Effector memory CD4-positive, alpha-beta T cell (primary cell): Measurements from ENCODE around the gene CPA3.

Experiments
- DNase-seq, 3 donors: peaks; one replicate each; pipeline ENCODE4 v3.0.0-alpha.2; 2020
- H3K27ac ChIP-seq: 2 replicates; pipeline ENCODE4 v1.7.0; 2013; ENCODE audit warnings: mild to moderate bottlenecking, low read length, moderate library complexity; ENCODE audit not compliant: insufficient read depth, poor library complexity, severe bottlenecking
- H3K27me3 ChIP-seq: replicated peaks from 2 replicates; pipeline ENCODE4 v1.7.0; 2013; ENCODE audit warnings: mild to moderate bottlenecking, low read length; ENCODE audit not compliant: insufficient read depth, control insufficient read depth, poor library complexity, severe bottlenecking
- H3K36me3 ChIP-seq: 2 replicates; pipeline ENCODE4 v1.7.0; 2013; ENCODE audit warnings: mild to moderate bottlenecking, low read length, moderate library complexity; ENCODE audit not compliant: control insufficient read depth, insufficient read depth
- H3K4me1 ChIP-seq: 2 replicates; pipeline ENCODE4 v1.7.0; 2013; ENCODE audit warnings: low read length, mild to moderate bottlenecking; ENCODE audit not compliant: control insufficient read depth, insufficient read depth, poor library complexity, severe bottlenecking
- H3K4me3 ChIP-seq: 2 replicates; pipeline ENCODE4 v1.7.0; 2013; ENCODE audit warnings: low read length, low read depth, mild to moderate bottlenecking; ENCODE audit not compliant: insufficient read depth, poor library complexity, severe bottlenecking
- H3K9me3 ChIP-seq: 2 replicates; pipeline ENCODE4 v1.7.0; 2013; ENCODE audit warnings: mild to moderate bottlenecking, low read length, moderate library complexity; ENCODE audit not compliant: control insufficient read depth

CPA3 gene

GRCh38 chr3:148880681-148881080 is 15.6 kb downstream of the CPA3 start:
- Histone ChIP-seq H3K4me1 (no peaks in the 10 kb centered on the region), H3K4me3 (no peak overlapping the region), H3K27me3 (no peaks in the 10 kb centered on the region), H3K36me3 (no peaks in the 10 kb centered on the region), H3K9me3 (no peaks in the 10 kb centered on the region), H3K27ac (no peak overlapping the region)
- no peak for DNase-seq

DNA sequence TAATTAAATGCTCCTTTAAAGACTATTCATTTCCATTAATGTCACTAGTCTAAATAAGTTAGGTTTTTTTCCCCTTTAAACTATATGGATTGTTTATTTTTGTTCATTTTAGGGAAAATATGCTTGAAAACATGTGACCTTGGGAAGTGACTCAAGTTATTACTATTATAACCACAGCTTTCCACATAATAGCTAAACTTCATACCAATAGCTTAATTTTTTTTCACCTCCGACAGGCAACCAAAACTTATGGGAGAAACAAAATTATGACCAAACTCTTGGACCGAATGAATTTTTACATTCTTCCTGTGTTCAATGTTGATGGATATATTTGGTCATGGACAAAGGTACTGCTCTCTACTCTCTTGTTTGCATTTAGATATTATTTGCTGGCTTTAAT is 16.2 kb downstream of the CPA3 start:
- H3K27ac ChIP-seq = no peak overlapping the region
- DNase-seq = no peak
- H3K9me3 ChIP-seq = no peaks in the 10 kb centered on the region
- no peak overlapping the region for H3K4me3 ChIP-seq
- peaks cover 3% of the 10 kb centered on the region for H3K27me3 ChIP-seq
- no peaks in the 10 kb centered on the region for H3K36me3 ChIP-seq
- no peaks in the 10 kb centered on the region for H3K4me1 ChIP-seq

DNA sequence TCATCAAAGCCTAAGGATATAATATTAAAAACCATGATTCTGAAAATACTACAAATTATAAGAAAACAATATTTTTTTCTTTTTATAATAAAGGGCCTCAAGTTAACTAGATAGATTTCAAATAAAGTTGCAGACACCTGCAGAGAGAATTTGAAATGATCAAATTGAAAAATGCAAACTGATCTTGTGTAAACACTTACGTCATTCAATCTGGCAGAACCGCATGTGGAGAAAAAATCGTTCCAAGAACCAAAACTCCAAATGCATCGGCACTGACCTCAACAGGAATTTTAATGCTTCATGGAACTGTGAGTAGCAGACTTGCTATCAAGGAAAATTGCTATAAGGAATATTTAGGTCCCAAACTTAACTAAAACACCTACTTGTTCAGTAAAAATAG is 17.2 kb downstream of the CPA3 start:
- Histone ChIP-seq H3K36me3 (no peaks in the 10 kb centered on the region), H3K4me1 (no peaks in the 10 kb centered on the region), H3K27me3 (peaks cover 3% of the 10 kb centered on the region), H3K4me3 (no peak overlapping the region), H3K27ac (no peak overlapping the region), H3K9me3 (no peaks in the 10 kb centered on the region)
- DNase-seq = no peak

DNA sequence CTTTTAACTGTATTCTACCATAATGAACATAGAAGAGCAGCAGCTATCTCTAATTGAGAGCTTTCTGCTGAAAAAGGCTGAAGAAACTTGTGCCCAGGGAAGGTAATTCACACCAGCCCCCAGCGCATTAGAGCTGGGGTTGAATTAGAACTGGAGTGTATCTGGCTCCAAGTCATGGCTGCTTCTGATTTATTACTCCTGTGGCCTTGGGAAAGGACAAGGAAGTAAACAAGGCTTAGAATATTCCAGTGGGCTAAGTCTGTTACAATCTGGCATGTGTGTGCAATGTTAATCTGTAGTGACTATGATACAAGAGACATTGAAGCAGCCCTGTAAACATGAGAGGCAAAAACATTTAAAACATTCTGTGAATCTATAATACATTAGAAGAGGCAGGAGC is 18.1 kb downstream of the CPA3 start:
- Histone ChIP-seq H3K4me3 (no peak overlapping the region), H3K27ac (no peak overlapping the region), H3K4me1 (no peaks in the 10 kb centered on the region), H3K36me3 (no peaks in the 10 kb centered on the region), H3K9me3 (no peaks in the 10 kb centered on the region), H3K27me3 (peaks cover 3% of the 10 kb centered on the region)
- no peak for DNase-seq

DNA sequence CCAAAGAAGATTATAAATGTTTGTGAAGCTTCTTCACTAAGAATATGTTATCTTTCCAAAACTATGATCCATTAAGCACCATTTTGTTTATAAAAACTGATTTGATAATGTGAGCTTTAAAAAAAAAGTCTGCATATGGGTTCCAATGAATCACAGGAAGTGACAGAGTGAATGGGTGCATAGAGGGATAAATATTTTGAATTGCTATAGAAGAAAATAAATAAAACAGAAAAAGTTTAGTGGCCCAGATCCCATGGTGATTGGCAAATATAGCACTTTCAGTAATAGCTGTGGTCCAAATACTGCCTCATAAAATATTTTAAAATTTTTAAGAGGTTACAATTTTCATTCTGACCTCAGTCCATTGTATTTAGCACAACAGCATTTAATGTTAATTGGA is 19.2 kb downstream of the CPA3 start:
- Histone ChIP-seq H3K9me3 (no peaks in the 10 kb centered on the region), H3K4me3 (no peak overlapping the region), H3K27ac (no peak overlapping the region), H3K36me3 (no peaks in the 10 kb centered on the region), H3K27me3 (peaks cover 3% of the 10 kb centered on the region), H3K4me1 (no peaks in the 10 kb centered on the region)
- no peak for DNase-seq

DNA sequence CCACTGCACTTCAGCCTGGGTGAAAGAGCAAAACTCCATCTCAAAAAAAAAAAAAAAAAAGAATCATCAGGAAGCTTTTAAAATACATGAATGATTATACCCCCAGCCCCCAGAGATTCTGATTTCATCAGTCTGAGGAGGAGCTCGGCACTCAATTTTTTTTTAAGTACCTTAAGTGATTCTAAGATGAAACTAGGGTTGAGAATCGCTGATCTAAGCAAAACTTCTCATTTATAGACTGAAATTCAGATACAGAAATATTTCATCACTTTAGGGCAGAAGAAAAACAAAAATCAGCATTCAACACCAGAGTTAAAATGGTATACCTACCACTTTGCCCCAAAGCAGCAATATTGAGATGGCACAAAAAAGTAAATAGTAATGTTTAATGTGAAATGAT is 24.7 kb downstream of the CPA3 start:
- no peak overlapping the region for H3K27ac ChIP-seq
- H3K4me1 ChIP-seq = no peaks in the 10 kb centered on the region
- no peak for DNase-seq
- H3K9me3 ChIP-seq = no peaks in the 10 kb centered on the region
- peaks cover 3% of the 10 kb centered on the region for H3K27me3 ChIP-seq
- no peaks in the 10 kb centered on the region for H3K36me3 ChIP-seq
- H3K4me3 ChIP-seq = no peak overlapping the region

GRCh38 chr3:148896062-148896461 is 31.0 kb downstream of the CPA3 start:
- no peak for DNase-seq
- Histone ChIP-seq H3K36me3 (no peaks in the 10 kb centered on the region), H3K27me3 (no peaks in the 10 kb centered on the region), H3K4me3 (no peak overlapping the region), H3K9me3 (no peaks in the 10 kb centered on the region), H3K27ac (no peak overlapping the region), H3K4me1 (no peaks in the 10 kb centered on the region)

GRCh38 chr3:148901987-148902791 is 37.1 kb downstream of the CPA3 start:
- no peaks in the 10 kb centered on the region for H3K36me3 ChIP-seq
- H3K27ac ChIP-seq = no peak overlapping the region
- H3K4me3 ChIP-seq = no peak overlapping the region
- H3K27me3 ChIP-seq = no peaks in the 10 kb centered on the region
- no peaks in the 10 kb centered on the region for H3K9me3 ChIP-seq
- H3K4me1 ChIP-seq = no peaks in the 10 kb centered on the region
- DNase-seq = no peak

DNA sequence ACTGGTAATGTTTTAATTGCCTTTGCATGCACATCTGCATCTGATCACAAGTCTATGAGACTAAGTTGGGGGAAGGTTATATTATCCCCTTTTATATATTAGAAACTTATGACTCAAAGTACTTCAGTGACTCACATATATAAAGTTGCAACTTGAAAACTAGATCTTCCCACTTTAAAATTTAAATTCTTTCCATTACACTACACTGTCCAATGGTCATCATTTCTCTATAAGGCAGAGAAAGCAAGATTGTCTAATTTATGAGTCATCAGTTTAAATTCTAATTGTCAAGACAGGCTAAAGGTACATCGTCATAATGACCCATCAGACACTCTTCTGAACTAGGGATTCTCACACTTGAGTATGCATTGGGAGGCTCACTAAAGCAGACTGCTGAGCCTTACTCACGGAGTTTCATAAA is 37.9 kb downstream of the CPA3 start:
- no peaks in the 10 kb centered on the region for H3K9me3 ChIP-seq
- no peak for DNase-seq
- H3K36me3 ChIP-seq = no peaks in the 10 kb centered on the region
- no peaks in the 10 kb centered on the region for H3K4me1 ChIP-seq
- H3K4me3 ChIP-seq = no peak overlapping the region
- H3K27me3 ChIP-seq = no peaks in the 10 kb centered on the region
- no peak overlapping the region for H3K27ac ChIP-seq

DNA sequence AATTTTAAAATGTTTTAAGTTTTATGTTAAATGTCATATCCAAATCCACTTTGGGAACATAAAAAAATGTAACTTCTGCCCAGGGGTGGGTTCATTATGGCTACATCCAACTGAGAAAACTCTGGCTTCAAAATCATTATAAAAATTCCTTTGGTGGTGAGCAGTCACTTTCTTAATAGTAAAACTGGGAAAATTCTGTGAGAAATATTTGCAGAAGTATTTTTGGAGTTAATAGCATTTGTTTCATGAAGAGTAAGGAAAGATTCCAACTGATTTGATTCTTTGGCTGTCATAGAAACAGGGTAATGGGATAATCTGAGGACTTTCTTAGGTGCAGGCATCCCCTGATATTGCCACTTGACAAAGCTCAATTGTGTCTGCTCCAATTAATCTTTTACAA is 38.8 kb downstream of the CPA3 start:
- DNase-seq = no peak
- no peak overlapping the region for H3K27ac ChIP-seq
- H3K4me3 ChIP-seq = no peak overlapping the region
- no peaks in the 10 kb centered on the region for H3K4me1 ChIP-seq
- H3K27me3 ChIP-seq = no peaks in the 10 kb centered on the region
- no peaks in the 10 kb centered on the region for H3K9me3 ChIP-seq
- no peaks in the 10 kb centered on the region for H3K36me3 ChIP-seq
